Duodenal mucosa (tissue), 2 donors: ENCODE measurements around the gene ACTL8.
"Not testable (repeated sequence)": the region's sequence is repeated elsewhere in the genome, so short reads cannot be mapped to it uniquely, and the experiment has no call there.

Experiments used
- H3K27ac ChIP-seq: one replicate; pipeline ENCODE4 v1.7.0; 2013; ENCODE audit warnings: low read depth, low read length
- H3K27me3 ChIP-seq, 2 donors: one replicate each; pipeline ENCODE4 v1.7.0; 2013; ENCODE audit warnings: low read length in 2 of 2, control low read depth in 1 of 2; ENCODE audit not compliant: insufficient read depth in 2 of 2, control insufficient read depth in 1 of 2
- H3K36me3 ChIP-seq, 2 donors: one replicate each; pipeline ENCODE4 v1.7.0; 2013; ENCODE audit warnings: low read length in 2 of 2, control low read depth in 1 of 2; ENCODE audit not compliant: insufficient read depth in 2 of 2, control insufficient read depth in 1 of 2
- H3K4me1 ChIP-seq, 2 donors: one replicate each; pipeline ENCODE4 v1.7.0; 2013; ENCODE audit warnings: low read length in 2 of 2, control low read depth in 1 of 2; ENCODE audit not compliant: insufficient read depth in 2 of 2, control insufficient read depth in 1 of 2
- H3K4me3 ChIP-seq, 2 donors: one replicate each; pipeline ENCODE4 v1.7.0; 2013; ENCODE audit warnings: low read length in 2 of 2, low read depth in 1 of 2
- H3K9ac ChIP-seq, 2 donors: one replicate each; pipeline ENCODE4 v1.7.0; 2013; ENCODE audit warnings: low read length in 2 of 2, low read depth in 1 of 2
- H3K9me3 ChIP-seq, 2 donors: one replicate each; pipeline ENCODE4 v1.7.0; 2013; ENCODE audit warnings: low read length in 2 of 2, control low read depth in 1 of 2; ENCODE audit not compliant: control insufficient read depth in 1 of 2

Gene ACTL8

GRCh38 chr1:17745479-17745955, 9.6 kb upstream of the ACTL8 start:
- H3K4me1 ChIP-seq: no peaks in the 10 kb centered on the region
- H3K4me3 ChIP-seq: no peak overlapping the region
- H3K36me3 ChIP-seq: no peaks in the 10 kb centered on the region
- no peak overlapping the region for H3K9ac ChIP-seq
- H3K27me3 ChIP-seq: peaks cover 4 to 5% of the 10 kb centered on the region in 2 donors
- H3K27ac ChIP-seq: no peak overlapping the region
- H3K9me3 ChIP-seq: no peaks in the 10 kb centered on the region

GRCh38 chr1:17746281-17746680, 8.9 kb upstream of the ACTL8 start:
- H3K36me3 ChIP-seq, H3K4me1 ChIP-seq, H3K9me3 ChIP-seq, H3K4me3 ChIP-seq, H3K27me3 ChIP-seq, H3K27ac ChIP-seq, H3K9ac ChIP-seq: not testable (repeated sequence)

GRCh38 chr1:17746920-17747319, 8.2 kb upstream of the ACTL8 start:
- H3K36me3 ChIP-seq: no peaks in the 10 kb centered on the region
- no peak overlapping the region for H3K4me3 ChIP-seq
- no peaks in the 10 kb centered on the region for H3K4me1 ChIP-seq
- no peak overlapping the region for H3K9ac ChIP-seq
- no peaks in the 10 kb centered on the region for H3K9me3 ChIP-seq
- H3K27me3 ChIP-seq: peaks cover 4 to 5% of the 10 kb centered on the region in 2 donors
- no peak overlapping the region for H3K27ac ChIP-seq

GRCh38 chr1:17750333-17750732, 4.8 kb upstream of the ACTL8 start:
- Histone ChIP-seq H3K4me1 (no peaks in the 10 kb centered on the region), H3K27me3 (peaks cover 0 to under 1% of the 10 kb centered on the region in 2 donors), H3K4me3 (no peak overlapping the region), H3K36me3 (no peaks in the 10 kb centered on the region), H3K9ac (no peak overlapping the region), H3K9me3 (peaks cover 9% of the 10 kb centered on the region in 2 donors), H3K27ac (no peak overlapping the region)

GRCh38 chr1:17752356-17752755, 2.8 kb upstream of the ACTL8 start:
- Histone ChIP-seq H3K36me3 (no peaks in the 10 kb centered on the region), H3K4me3 (no peak overlapping the region), H3K4me1 (no peaks in the 10 kb centered on the region), H3K27ac (no peak overlapping the region), H3K9me3 (peaks cover 12 to 18% of the 10 kb centered on the region in 2 donors), H3K27me3 (no peaks in the 10 kb centered on the region), H3K9ac (no peak overlapping the region)

GRCh38 chr1:17757426-17757825, 2.3 kb downstream of the ACTL8 start:
- Histone ChIP-seq H3K4me1 (no peaks in the 10 kb centered on the region), H3K9me3 (peaks cover 32 to 38% of the 10 kb centered on the region in 2 donors)

GRCh38 chr1:17759114-17759513, 4.0 kb downstream of the ACTL8 start:
- Histone ChIP-seq H3K9me3 (peaks cover 32 to 38% of the 10 kb centered on the region in 2 donors), H3K27ac (no peak overlapping the region), H3K4me3 (peak overlapping the region in 1 of 2 donors; percentile 5), H3K27me3 (no peaks in the 10 kb centered on the region), H3K4me1 (no peaks in the 10 kb centered on the region), H3K36me3 (no peaks in the 10 kb centered on the region), H3K9ac (no peak overlapping the region)

More at GRCh38 chr1:17757426-17757825, 2.3 kb downstream of the ACTL8 start:
- Histone ChIP-seq H3K9ac (no peak overlapping the region), H3K4me3 (no peak overlapping the region), H3K36me3 (no peaks in the 10 kb centered on the region), H3K27ac (no peak overlapping the region), H3K27me3 (no peaks in the 10 kb centered on the region)

GRCh38 chr1:17762313-17762712, 7.2 kb downstream of the ACTL8 start:
- H3K27me3 ChIP-seq: peaks cover 0 to 4% of the 10 kb centered on the region in 2 donors
- peaks cover 20% of the 10 kb centered on the region in 2 donors for H3K9me3 ChIP-seq
- no peaks in the 10 kb centered on the region for H3K36me3 ChIP-seq
- no peak overlapping the region for H3K4me3 ChIP-seq
- no peak overlapping the region for H3K27ac ChIP-seq
- no peaks in the 10 kb centered on the region for H3K4me1 ChIP-seq
- H3K9ac ChIP-seq: no peak overlapping the region

- Histone ChIP-seq H3K4me3 (no peak overlapping the region), H3K9ac (no peak overlapping the region)
Measured at GRCh38 chr1:17763417-17763816, 8.3 kb downstream of the ACTL8 start.

GRCh38 chr1:17763995-17764394, 8.9 kb downstream of the ACTL8 start:
- peaks cover 0 to 4% of the 10 kb centered on the region in 2 donors for H3K27me3 ChIP-seq

More at GRCh38 chr1:17763417-17763816, 8.3 kb downstream of the ACTL8 start:
- H3K27me3 ChIP-seq: peaks cover 0 to 4% of the 10 kb centered on the region in 2 donors
- no peaks in the 10 kb centered on the region for H3K4me1 ChIP-seq
- H3K27ac ChIP-seq: no peak overlapping the region
- peaks cover 15 to 19% of the 10 kb centered on the region in 2 donors for H3K9me3 ChIP-seq
- no peaks in the 10 kb centered on the region for H3K36me3 ChIP-seq

GRCh38 chr1:17764591-17764990, 9.5 kb downstream of the ACTL8 start:
- H3K27ac ChIP-seq: no peak overlapping the region
- H3K9ac ChIP-seq: no peak overlapping the region
- H3K9me3 ChIP-seq: peaks cover 4 to 7% of the 10 kb centered on the region in 2 donors
- H3K36me3 ChIP-seq: no peaks in the 10 kb centered on the region
- H3K4me1 ChIP-seq: no peaks in the 10 kb centered on the region
- H3K27me3 ChIP-seq: peaks cover 0 to 4% of the 10 kb centered on the region in 2 donors
- H3K4me3 ChIP-seq: no peak overlapping the region

More at GRCh38 chr1:17763995-17764394, 8.9 kb downstream of the ACTL8 start:
- H3K4me3 ChIP-seq: no peak overlapping the region
- H3K36me3 ChIP-seq: no peaks in the 10 kb centered on the region
- H3K9ac ChIP-seq: no peak overlapping the region
- no peak overlapping the region for H3K27ac ChIP-seq
- peaks cover 9 to 13% of the 10 kb centered on the region in 2 donors for H3K9me3 ChIP-seq
- H3K4me1 ChIP-seq: no peaks in the 10 kb centered on the region
